DOHH2 (cell line): ENCODE measurements around the gene SCYL1.

Experiments used
- CTCF ChIP-seq: fragments of 200-600 bp; sonication (generic); IDR thresholded peaks from one replicate; pipeline ENCODE4 v1.5.1; 2014; ENCODE audit warnings: antibody characterized with exemption, mild to moderate bottlenecking, low read depth, low read length; ENCODE audit not compliant: poor library complexity, severe bottlenecking
- EZH2phosphoT487 ChIP-seq: fragments of 200-600 bp; sonication (generic); IDR thresholded peaks from 2 replicates; pipeline ENCODE4 v1.6.1; 2017; ENCODE audit warnings: borderline replicate concordance, mild to moderate bottlenecking, antibody characterized with exemption, low read length, moderate library complexity, mixed read lengths

- no peak for TF ChIP-seq CTCF
- TF ChIP-seq EZH2phosphoT487, result no peak
These were observed 1.9 kb downstream of the SCYL1 start for GRCh38 chr11:65526744-65527143.
